GM19324 (cell line): Measurements from ENCODE around the gene HOOK2.
"Not testable (repeated sequence)": the region's sequence is repeated elsewhere in the genome, so short reads cannot be mapped to it uniquely, and the experiment has no call there.

Source experiments
- ATAC-seq: cut with Tn5 transposase; IDR thresholded peaks from one replicate; pipeline ENCODE4 v1.9.1; 2021; ENCODE audit warnings: mild to moderate bottlenecking, moderate library complexity; ENCODE audit not compliant: unreplicated experiment, low FRiP score

Gene HOOK2

GRCh38 chr19:12723381-12723640 is 52.0 kb downstream of the HOOK2 start:
- no peak for ATAC-seq

DNA sequence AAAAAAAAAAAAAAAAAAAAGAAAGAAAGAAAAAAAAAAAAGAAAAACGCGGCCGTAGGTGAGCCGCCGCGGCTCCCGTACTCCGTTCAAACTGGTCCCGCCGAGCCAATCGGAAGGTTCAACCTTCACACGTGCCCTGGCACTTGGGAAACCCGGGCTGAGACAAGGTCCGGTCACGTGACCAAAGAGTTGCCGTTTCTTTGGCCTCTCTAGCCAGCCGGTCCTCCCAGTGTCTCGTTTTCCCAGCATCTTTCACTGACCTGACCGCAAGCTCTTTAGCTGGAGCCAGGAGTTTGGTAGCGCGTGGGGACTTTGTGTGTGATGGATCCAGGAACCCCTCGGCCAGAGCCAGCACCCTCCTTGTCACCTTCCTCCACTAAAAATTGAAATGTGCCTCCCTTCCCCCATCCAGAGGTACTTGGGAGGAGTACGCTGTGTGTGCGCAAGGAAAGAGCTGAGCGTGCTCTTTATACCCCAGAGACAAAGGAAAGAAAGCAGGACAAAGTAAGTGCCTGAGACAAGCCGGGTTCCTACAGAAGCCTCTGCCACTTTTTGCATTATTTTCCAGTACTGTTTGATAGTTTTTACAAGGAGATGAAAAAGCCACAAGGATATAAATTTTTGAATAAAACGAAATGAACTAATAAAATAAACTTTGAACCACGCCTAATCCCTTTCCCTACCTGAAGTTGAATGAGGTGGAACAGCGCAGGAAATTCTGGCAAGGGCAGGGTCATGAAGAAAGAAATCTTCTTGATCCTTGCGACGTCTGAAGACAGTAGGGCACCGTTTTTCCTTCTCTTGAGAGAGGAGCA is 52.6 kb downstream of the HOOK2 start:
- ATAC-seq, result peak; percentile 93

- ATAC-seq, result peak; percentile 13
These were observed 53.4 kb downstream of the HOOK2 start for GRCh38 chr19:12721656-12722565.

GRCh38 chr19:12720851-12721655 is 54.3 kb downstream of the HOOK2 start:
- ATAC-seq, result no peak

DNA sequence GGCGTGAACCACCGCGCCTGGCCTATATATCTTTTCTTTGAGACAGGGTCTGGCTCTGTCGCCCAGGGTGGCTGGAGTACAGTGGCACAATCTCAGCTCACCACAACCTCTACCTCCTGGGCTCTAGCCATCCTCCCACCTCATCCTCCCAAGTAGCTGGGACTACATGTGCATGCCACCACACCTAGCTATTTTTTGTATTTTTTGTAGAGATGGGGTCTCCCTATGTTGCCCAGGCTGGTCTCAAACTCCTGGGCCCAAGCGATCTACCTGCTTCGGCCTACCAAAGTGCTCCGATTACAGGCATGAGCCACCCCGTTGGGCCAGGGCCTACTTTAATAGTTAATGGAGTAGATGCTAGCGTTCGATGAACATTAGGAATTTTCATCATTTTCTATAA is 55.1 kb downstream of the HOOK2 start:
- no peak for ATAC-seq

GRCh38 chr19:12715929-12716328 is 59.4 kb downstream of the HOOK2 start:
- no peak for ATAC-seq

GRCh38 chr19:12715102-12715501 is 60.2 kb downstream of the HOOK2 start:
- no peak for ATAC-seq

GRCh38 chr19:12713304-12713703 is 62.0 kb downstream of the HOOK2 start:
- not testable (repeated sequence) for ATAC-seq
